Brain pericyte (primary cell): ENCODE data around the gene LYZL4.
A peak's percentile ranks its signal among the peaks of the same experiment; 100 is the strongest.

Experiments
- DNase-seq: peaks from one replicate; pipeline ENCODE4 v3.0.0-alpha.2; 2012; ENCODE audit warnings: low read depth, low spot score

Gene LYZL4

GRCh38 chr3:42428830-42429229, 18.4 kb upstream of the LYZL4 start:
- DNase-seq = no peak

GRCh38 chr3:42425736-42426407, 15.5 kb upstream of the LYZL4 start:
- DNase-seq = no peak

- DNase-seq = no peak
These were observed 14.5 kb upstream of the LYZL4 start for GRCh38 chr3:42424911-42425310.

- DNase-seq = no peak
These were observed 11.7 kb upstream of the LYZL4 start for GRCh38 chr3:42421818-42422796.

GRCh38 chr3:42419563-42419962, 9.2 kb upstream of the LYZL4 start:
- no peak for DNase-seq

- DNase-seq = no peak
These were observed 2.2 kb upstream of the LYZL4 start for GRCh38 chr3:42412526-42413155.

GRCh38 chr3:42411429-42411828, 1.0 kb upstream of the LYZL4 start:
- DNase-seq = no peak

- no peak for DNase-seq
These were observed 2.3 kb downstream of the LYZL4 start for GRCh38 chr3:42408156-42408555.

GRCh38 chr3:42406727-42407450, 3.5 kb downstream of the LYZL4 start:
- no peak for DNase-seq

- DNase-seq = no peak
These were observed 4.6 kb downstream of the LYZL4 start for GRCh38 chr3:42405857-42406256.

GRCh38 chr3:42403737-42404136, 6.7 kb downstream of the LYZL4 start:
- DNase-seq = no peak

GRCh38 chr3:42402394-42403096, 7.9 kb downstream of the LYZL4 start:
- no peak for DNase-seq

- no peak for DNase-seq
These were observed 12.3 kb downstream of the LYZL4 start for GRCh38 chr3:42398080-42398479.

GRCh38 chr3:42397644-42398043, 12.8 kb downstream of the LYZL4 start:
- DNase-seq = no peak

- no peak for DNase-seq
These were observed 15.7 kb downstream of the LYZL4 start for GRCh38 chr3:42394579-42395288.

GRCh38 chr3:42387802-42388651, 22.4 kb downstream of the LYZL4 start:
- no peak for DNase-seq

- no peak for DNase-seq
These were observed 28.8 kb downstream of the LYZL4 start for GRCh38 chr3:42381551-42382082.

GRCh38 chr3:42377681-42378080, 32.7 kb downstream of the LYZL4 start:
- DNase-seq = no peak

- peak; percentile 55 for DNase-seq
These were observed 34.0 kb downstream of the LYZL4 start for GRCh38 chr3:42376344-42376798.
